ENCODE results near the gene EXOC1. TPM values are rescaled to one million over a fixed set of nuclear protein-coding genes. Genes with fewer than 3 reads are reported as not detected.

EXOC1 gene
- total RNA-seq, 2 donors from 2014 or later: 18.0 to 18.4 TPM

GRCh38 chr4:55902677-55903076, 49.2 kb downstream of the EXOC1 start:
- no peak overlapping the region for H3K4me3 ChIP-seq
- H3K27ac ChIP-seq: no peak overlapping the region
- no peak for DNase-seq (ENCODE audit: low spot score)
- peaks cover 60% of the 10 kb centered on the region for H3K36me3 ChIP-seq
- no peaks in the 10 kb centered on the region for H3K9me3 ChIP-seq
- no peaks in the 10 kb centered on the region for H3K27me3 ChIP-seq
- no peaks in the 10 kb centered on the region for H3K4me1 ChIP-seq
- no peak for TF ChIP-seq CTCF (IDR thresholded peaks at IDR 0.05)

DNA sequence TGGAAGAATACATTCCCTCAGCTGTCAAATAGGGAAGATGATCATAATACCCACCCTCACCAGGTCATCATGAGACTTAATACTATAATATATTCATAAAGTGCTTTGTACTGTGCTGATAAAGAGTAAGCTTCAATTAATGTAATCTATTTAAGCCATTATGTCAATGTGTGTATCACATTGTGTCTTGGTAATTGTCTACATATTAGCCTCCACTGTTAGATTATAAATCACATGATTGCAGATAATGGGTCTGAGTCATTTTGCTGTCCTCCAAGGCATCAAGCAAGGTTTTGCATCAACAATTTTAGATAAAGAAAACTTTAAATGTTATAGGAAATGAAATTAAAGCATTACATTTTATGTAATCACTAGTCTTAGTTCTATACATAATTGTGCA, 50.1 kb downstream of the EXOC1 start:
- H3K36me3 ChIP-seq: peaks cover 60% of the 10 kb centered on the region

GRCh38 chr4:55904576-55904975, 51.1 kb downstream of the EXOC1 start:
- H3K4me3 ChIP-seq: no peak overlapping the region
- H3K27ac ChIP-seq: no peak overlapping the region
- peaks cover 52% of the 10 kb centered on the region for H3K36me3 ChIP-seq
- no peaks in the 10 kb centered on the region for H3K27me3 ChIP-seq
- DNase-seq (ENCODE audit: low spot score): no peak
- no peaks in the 10 kb centered on the region for H3K9me3 ChIP-seq
- H3K4me1 ChIP-seq: no peaks in the 10 kb centered on the region
- TF ChIP-seq CTCF (IDR thresholded peaks at IDR 0.05): no peak

More for the DNA sequence above, 50.1 kb downstream of the EXOC1 start:
- no peak overlapping the region for H3K27ac ChIP-seq
- TF ChIP-seq CTCF (IDR thresholded peaks at IDR 0.05): no peak
- H3K9me3 ChIP-seq: no peaks in the 10 kb centered on the region
- no peak overlapping the region for H3K4me3 ChIP-seq
- DNase-seq (ENCODE audit: low spot score): no peak
- no peaks in the 10 kb centered on the region for H3K4me1 ChIP-seq
- H3K27me3 ChIP-seq: no peaks in the 10 kb centered on the region

DNA sequence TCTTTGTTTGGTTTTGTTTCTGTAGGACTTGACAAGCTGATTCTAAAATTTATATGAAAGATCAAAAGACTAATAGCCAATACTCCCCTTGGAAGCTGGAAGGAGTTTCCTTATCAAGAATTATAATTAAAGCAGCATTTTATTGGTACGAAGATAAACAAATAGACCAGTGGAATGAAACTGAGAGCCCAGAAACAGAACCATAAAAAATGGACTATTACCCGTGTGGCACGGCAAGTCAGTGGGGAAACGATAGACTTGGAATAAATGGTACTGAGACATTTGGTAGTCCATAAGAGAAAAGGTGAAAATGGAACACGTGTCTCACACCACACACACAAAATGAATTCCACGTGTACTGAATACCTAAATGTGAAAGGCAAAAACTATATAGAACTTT, 52.9 kb downstream of the EXOC1 start:
- TF ChIP-seq CTCF (IDR thresholded peaks at IDR 0.05): no peak
- H3K36me3 ChIP-seq: peaks cover 38% of the 10 kb centered on the region

GRCh38 chr4:55906989-55907388, 53.5 kb downstream of the EXOC1 start:
- H3K9me3 ChIP-seq: no peaks in the 10 kb centered on the region
- no peak overlapping the region for H3K27ac ChIP-seq
- DNase-seq (ENCODE audit: low spot score): no peak
- H3K27me3 ChIP-seq: no peaks in the 10 kb centered on the region
- no peaks in the 10 kb centered on the region for H3K4me1 ChIP-seq
- no peak overlapping the region for H3K4me3 ChIP-seq
- peaks cover 38% of the 10 kb centered on the region for H3K36me3 ChIP-seq
- TF ChIP-seq CTCF (IDR thresholded peaks at IDR 0.05): no peak

More for the DNA sequence above, 52.9 kb downstream of the EXOC1 start:
- H3K9me3 ChIP-seq: no peaks in the 10 kb centered on the region
- no peak overlapping the region for H3K4me3 ChIP-seq
- H3K27ac ChIP-seq: no peak overlapping the region
- no peak for DNase-seq (ENCODE audit: low spot score)
- H3K4me1 ChIP-seq: no peaks in the 10 kb centered on the region
- no peaks in the 10 kb centered on the region for H3K27me3 ChIP-seq

DNA sequence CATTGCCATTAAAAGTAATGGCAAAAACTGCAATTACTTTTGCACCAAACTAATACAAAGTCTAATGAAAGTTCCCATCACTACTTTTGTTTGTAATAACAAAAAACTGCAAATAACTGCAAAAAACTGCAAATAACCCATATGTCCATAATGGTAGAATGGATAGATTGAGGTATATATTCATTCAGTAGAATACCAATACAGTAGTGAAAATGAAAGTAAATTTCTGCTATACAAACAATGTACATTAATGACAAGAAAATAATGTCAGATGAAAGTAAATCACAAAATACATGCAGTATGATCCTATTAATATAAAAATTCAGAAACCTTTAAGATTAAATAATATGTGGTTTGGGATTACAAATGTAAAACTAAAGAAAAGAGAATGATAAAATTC, 54.0 kb downstream of the EXOC1 start:
- Histone ChIP-seq H3K27me3 (no peaks in the 10 kb centered on the region), H3K27ac (no peak overlapping the region), H3K4me1 (no peaks in the 10 kb centered on the region), H3K9me3 (no peaks in the 10 kb centered on the region), H3K4me3 (no peak overlapping the region), H3K36me3 (peaks cover 34% of the 10 kb centered on the region)
- TF ChIP-seq CTCF (IDR thresholded peaks at IDR 0.05): no peak
- no peak for DNase-seq (ENCODE audit: low spot score)
